HG02840 (cell line): ENCODE data around the gene ZNF681.
"Not testable (repeated sequence)": the region's sequence is repeated elsewhere in the genome, so short reads cannot be mapped to it uniquely, and the experiment has no call there.

Source experiments
- ATAC-seq: cut with Tn5 transposase; IDR thresholded peaks from one replicate; pipeline ENCODE4 v1.9.1; 2021; ENCODE audit warnings: mild to moderate bottlenecking, moderate library complexity, moderate number of reproducible peaks; ENCODE audit not compliant: unreplicated experiment, low FRiP score

The ZNF681 gene

GRCh38 chr19:23698711-23699520 lies 59.8 kb downstream of the ZNF681 start:
- ATAC-seq, result no peak

- ATAC-seq, result not testable (repeated sequence)
Observed at GRCh38 chr19:23692937-23693336, 65.8 kb downstream of the ZNF681 start.
